H9 (cell line): ENCODE data around the gene SLC5A1. TPM values are rescaled to one million over a fixed set of nuclear protein-coding genes. Genes with fewer than 3 reads are reported as not detected.

ENCODE experiments used
- DNase-seq: peaks from one replicate; pipeline ENCODE4 v3.0.0-alpha.2; 2017
- H2AFZ ChIP-seq: one replicate; pipeline ENCODE4 v1.6.1; 2013; ENCODE audit warnings: mild to moderate bottlenecking, low read length, control low read depth, moderate library complexity
- H2AK5ac ChIP-seq: 2 replicates; pipeline ENCODE4 v1.6.1; 2013; ENCODE audit warnings: low read length, control low read depth, mixed read lengths; ENCODE audit not compliant: insufficient read length
- H2BK120ac ChIP-seq: one replicate; pipeline ENCODE4 v1.6.1; 2013; ENCODE audit warnings: low read depth, mild to moderate bottlenecking, low read length, control low read depth, inconsistent platforms; ENCODE audit not compliant: poor library complexity, severe bottlenecking
- H2BK12ac ChIP-seq: 2 replicates; pipeline ENCODE4 v1.6.1; 2013; ENCODE audit warnings: low read length, control low read depth, mixed read lengths, low read depth; ENCODE audit not compliant: insufficient read length
- H2BK15ac ChIP-seq: 2 replicates; pipeline ENCODE4 v1.6.1; 2013; ENCODE audit warnings: low read depth, low read length, control low read depth
- H2BK20ac ChIP-seq: one replicate; pipeline ENCODE4 v1.6.1; 2013; ENCODE audit warnings: low read depth, mild to moderate bottlenecking, low read length, control low read depth, inconsistent platforms; ENCODE audit not compliant: poor library complexity, severe bottlenecking
- H2BK5ac ChIP-seq: 2 replicates; pipeline ENCODE4 v1.6.1; 2013; ENCODE audit warnings: low read length, control low read depth, mixed read lengths; ENCODE audit not compliant: insufficient read length
- H3K14ac ChIP-seq: 2 replicates; pipeline ENCODE4 v1.6.1; 2013; ENCODE audit warnings: low read length, control low read depth; ENCODE audit not compliant: insufficient read depth
- H3K18ac ChIP-seq: 2 replicates; pipeline ENCODE4 v1.6.1; 2013; ENCODE audit warnings: low read depth, mild to moderate bottlenecking, mixed read lengths, low read length, control low read depth; ENCODE audit not compliant: insufficient read length
- H3K23ac ChIP-seq: 2 replicates; pipeline ENCODE4 v1.6.1; 2013; ENCODE audit warnings: low read length, control low read depth, mixed read lengths, low read depth; ENCODE audit not compliant: insufficient read length
- H3K23me2 ChIP-seq: 2 replicates; pipeline ENCODE4 v1.6.1; 2013; ENCODE audit warnings: low read depth, mild to moderate bottlenecking, mixed read lengths, low read length, control low read depth; ENCODE audit not compliant: insufficient read length, poor library complexity, severe bottlenecking
- H3K27ac ChIP-seq: 2 replicates; pipeline ENCODE4 v1.5.1; 2013; ENCODE audit warnings: low read length, control low read depth, mixed read lengths, low read depth; ENCODE audit not compliant: insufficient read length
- H3K27me3 ChIP-seq: 2 replicates; pipeline ENCODE4 v1.6.1; 2013; ENCODE audit warnings: low read length, control low read depth, inconsistent platforms; ENCODE audit not compliant: insufficient read depth
- H3K4ac ChIP-seq: 2 replicates; pipeline ENCODE4 v1.6.1; 2013; ENCODE audit warnings: low read depth, mild to moderate bottlenecking, control low read depth, inconsistent platforms, low read length, moderate library complexity
- H3K4me1 ChIP-seq: 2 replicates; pipeline ENCODE4 v1.6.1; 2013; ENCODE audit warnings: low read length, control low read depth, inconsistent platforms; ENCODE audit not compliant: insufficient read depth
- H3K4me2 ChIP-seq: 2 replicates; pipeline ENCODE4 v1.6.1; 2013; ENCODE audit warnings: low read length, control low read depth, mixed read lengths; ENCODE audit not compliant: insufficient read length, insufficient read depth
- H3K56ac ChIP-seq: 2 replicates; pipeline ENCODE4 v1.6.1; 2013; ENCODE audit warnings: low read depth, mild to moderate bottlenecking, mixed read lengths, low read length, control low read depth; ENCODE audit not compliant: insufficient read length
- H3K79me1 ChIP-seq: 2 replicates; pipeline ENCODE4 v1.6.1; 2013; ENCODE audit warnings: low read depth, mild to moderate bottlenecking, moderate library complexity, low read length, control low read depth, inconsistent platforms; ENCODE audit not compliant: insufficient read depth, poor library complexity, severe bottlenecking
- H3K79me2 ChIP-seq: 2 replicates; pipeline ENCODE4 v1.6.1; 2013; ENCODE audit warnings: low read length, control low read depth, inconsistent platforms; ENCODE audit not compliant: insufficient read depth
- H3K9ac ChIP-seq: 2 replicates; pipeline ENCODE4 v1.6.1; 2013; ENCODE audit warnings: low read length, control low read depth, mixed read lengths; ENCODE audit not compliant: insufficient read length; ENCODE audit errors: extremely low read depth
- H3K9me3 ChIP-seq: one replicate; pipeline ENCODE4 v1.6.1; 2013; ENCODE audit warnings: low read depth, low read length, inconsistent platforms; ENCODE audit not compliant: control insufficient read depth
- H3T11ph ChIP-seq: one replicate; pipeline ENCODE4 v1.6.1; 2013; ENCODE audit warnings: mild to moderate bottlenecking, low read length, control low read depth, inconsistent platforms
- H4K20me1 ChIP-seq: one replicate; pipeline ENCODE4 v1.6.1; 2013; ENCODE audit not compliant: control insufficient read depth, insufficient read length, insufficient read depth
- H4K5ac ChIP-seq: 2 replicates; pipeline ENCODE4 v1.6.1; 2013; ENCODE audit warnings: low read depth, mild to moderate bottlenecking, mixed read lengths, low read length, control low read depth; ENCODE audit not compliant: insufficient read length
- H4K8ac ChIP-seq: replicated peaks from 2 replicates; pipeline ENCODE4 v1.6.1; 2013; ENCODE audit warnings: low read length, control low read depth, mixed read lengths, low read depth; ENCODE audit not compliant: insufficient read length
- H4K91ac ChIP-seq: 2 replicates; pipeline ENCODE4 v1.6.1; 2013; ENCODE audit warnings: low read depth, mild to moderate bottlenecking, moderate library complexity, mixed read lengths, low read length, control low read depth; ENCODE audit not compliant: insufficient read length
- H3K27ac Mint-ChIP-seq, 3 experiments: 2 replicates in 2 of 3; 3 replicates in 1 of 3; pipeline ENCODE4 v1.8.0; 2020 to 2021; ENCODE audit warnings: mixed read lengths in 3 of 3, mild to moderate bottlenecking in 1 of 3, moderate library complexity in 1 of 3
- H3K27me3 Mint-ChIP-seq: 2 replicates; pipeline ENCODE4 v1.8.0; 2021; ENCODE audit warnings: low read depth, mild to moderate bottlenecking, moderate library complexity, mixed read lengths
- H3K36me3 Mint-ChIP-seq, 3 experiments: 2 replicates in 2 of 3; 3 replicates in 1 of 3; pipeline ENCODE4 v1.8.0; 2020 to 2021; ENCODE audit warnings: low read depth in 3 of 3, mixed read lengths in 3 of 3; ENCODE audit not compliant: insufficient read depth in 1 of 3
- H3K4me1 Mint-ChIP-seq, 2 experiments: 2 replicates each; pipeline ENCODE4 v1.8.0; 2020; ENCODE audit warnings: mixed read lengths in 2 of 2
- H3K4me3 Mint-ChIP-seq, 2 experiments: 2 replicates in 1 of 2; 3 replicates in 1 of 2; pipeline ENCODE4 v1.8.0; 2020 to 2021; ENCODE audit warnings: mild to moderate bottlenecking in 2 of 2, mixed read lengths in 2 of 2, moderate library complexity in 1 of 2
- H3K9me3 Mint-ChIP-seq, 2 experiments: 2 replicates in 1 of 2; 3 replicates in 1 of 2; pipeline ENCODE4 v1.8.0; 2020; ENCODE audit warnings: mild to moderate bottlenecking in 2 of 2, mixed read lengths in 2 of 2, moderate library complexity in 1 of 2
- WGBS: extraction: QIAGEN DNeasy Blood & Tissue Kit; methylation state at CpG from one replicate; pipeline ENCODE4 v1.1.7; 2013; ENCODE audit warnings: missing lambda C conversion rate, low lambda C conversion rate, mixed read lengths; ENCODE audit not compliant: insufficient read length; ENCODE audit errors: extremely low coverage; 5-methylcytosine and 5-hydroxymethylcytosine counted together
- total RNA-seq: library from RNA; stranded (reverse); gene quantifications from 2 replicates; pipeline ENCODE4 v1.2.1, GENCODE V29; 2021
- TF ChIP-seq, protein P1 (sequence below): fragments of 200-600 bp; sonication (generic); conservative IDR thresholded peaks from 3 replicates; pipeline ENCODE4 v1.8.0; 2021; ENCODE audit warnings: antibody characterized with exemption, mild to moderate bottlenecking

Gene SLC5A1
- total RNA-seq, 1 experiment from 2014 or later = not detected

DNA sequence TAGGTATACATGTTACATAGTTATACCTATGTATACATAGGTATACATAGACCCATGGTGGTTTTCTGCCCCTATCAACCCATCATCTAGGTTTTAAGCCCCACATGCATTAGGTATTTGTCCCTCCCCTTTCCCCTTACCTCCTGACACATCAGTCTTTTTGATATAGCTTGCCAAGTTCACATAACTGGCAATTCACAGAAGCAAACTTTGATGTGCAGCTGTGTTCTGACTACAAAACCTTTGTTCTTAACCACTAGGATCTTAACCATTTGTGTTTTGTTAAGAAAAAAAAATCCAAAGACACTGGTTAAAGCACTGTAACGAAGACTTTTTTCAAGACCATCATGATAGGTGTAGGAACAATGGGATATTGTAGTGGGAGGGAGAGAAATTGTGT lies 42.9 kb upstream of the SLC5A1 start:
- H3K27me3 Mint-ChIP-seq = peaks cover 34% of the 10 kb centered on the region
- H3K9me3 ChIP-seq = no peaks in the 10 kb centered on the region
- H3K23me2 ChIP-seq = no peaks in the 10 kb centered on the region
- H3K27ac ChIP-seq = no peak overlapping the region
- H4K20me1 ChIP-seq = no peaks in the 10 kb centered on the region
- H3K56ac ChIP-seq = no peak overlapping the region
- H2AK5ac ChIP-seq = no peak overlapping the region
- no peak overlapping the region for H2BK5ac ChIP-seq
- H2BK120ac ChIP-seq = no peak overlapping the region
- H3K14ac ChIP-seq = no peak overlapping the region
- H3K4ac ChIP-seq = no peak overlapping the region
- H2BK15ac ChIP-seq = no peak overlapping the region
- H3K4me1 Mint-ChIP-seq = no peaks in the 10 kb centered on the region
- TF ChIP-seq, protein P1, sequence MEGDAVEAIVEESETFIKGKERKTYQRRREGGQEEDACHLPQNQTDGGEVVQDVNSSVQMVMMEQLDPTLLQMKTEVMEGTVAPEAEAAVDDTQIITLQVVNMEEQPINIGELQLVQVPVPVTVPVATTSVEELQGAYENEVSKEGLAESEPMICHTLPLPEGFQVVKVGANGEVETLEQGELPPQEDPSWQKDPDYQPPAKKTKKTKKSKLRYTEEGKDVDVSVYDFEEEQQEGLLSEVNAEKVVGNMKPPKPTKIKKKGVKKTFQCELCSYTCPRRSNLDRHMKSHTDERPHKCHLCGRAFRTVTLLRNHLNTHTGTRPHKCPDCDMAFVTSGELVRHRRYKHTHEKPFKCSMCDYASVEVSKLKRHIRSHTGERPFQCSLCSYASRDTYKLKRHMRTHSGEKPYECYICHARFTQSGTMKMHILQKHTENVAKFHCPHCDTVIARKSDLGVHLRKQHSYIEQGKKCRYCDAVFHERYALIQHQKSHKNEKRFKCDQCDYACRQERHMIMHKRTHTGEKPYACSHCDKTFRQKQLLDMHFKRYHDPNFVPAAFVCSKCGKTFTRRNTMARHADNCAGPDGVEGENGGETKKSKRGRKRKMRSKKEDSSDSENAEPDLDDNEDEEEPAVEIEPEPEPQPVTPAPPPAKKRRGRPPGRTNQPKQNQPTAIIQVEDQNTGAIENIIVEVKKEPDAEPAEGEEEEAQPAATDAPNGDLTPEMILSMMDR = no peak
- no peaks in the 10 kb centered on the region for H3K36me3 Mint-ChIP-seq
- WGBS = no CpG with 5 or more reads among the region's 1 CpG
- no peak overlapping the region for H2BK20ac ChIP-seq
- H3K9me3 Mint-ChIP-seq = peaks cover 0 to 3% of the 10 kb centered on the region in 2 experiments; a peak in 1 of 5 replicates
- no peak for DNase-seq
- H3K4me2 ChIP-seq = no peak overlapping the region
- no peak overlapping the region for H2AFZ ChIP-seq
- no peak overlapping the region for H4K91ac ChIP-seq
- H3K4me3 Mint-ChIP-seq = no peak overlapping the region
- no peak overlapping the region for H3K9ac ChIP-seq
- H3K18ac ChIP-seq = no peak overlapping the region
- H2BK12ac ChIP-seq = no peak overlapping the region
- H3K27ac Mint-ChIP-seq = no peak overlapping the region
- H3K23ac ChIP-seq = no peak overlapping the region
- no peaks in the 10 kb centered on the region for H3K27me3 ChIP-seq
- no peak overlapping the region for H4K8ac ChIP-seq
- no peak overlapping the region for H4K5ac ChIP-seq
- no peaks in the 10 kb centered on the region for H3K79me2 ChIP-seq
- no peaks in the 10 kb centered on the region; the same call in 1 of the 2 replicates for H3K4me1 ChIP-seq
- no peaks in the 10 kb centered on the region for H3K79me1 ChIP-seq
- H3T11ph ChIP-seq = no peak overlapping the region
